Stimulated activated CD4-positive, alpha-beta T cell treated with anti-CD3 and anti-CD28 coated beads, TNF-alpha, amount 100 ng/mL, for 24 hours (primary cell): ENCODE measurements around the gene TMEM94.
A peak's percentile ranks its signal among the peaks of the same experiment; 100 is the strongest.

Source experiments
- DNase-seq, 3 experiments: peaks; one replicate each; pipeline ENCODE4 v3.0.0-alpha.2; 2020; ENCODE audit warnings: low read depth in 3 of 3

The TMEM94 gene

DNA sequence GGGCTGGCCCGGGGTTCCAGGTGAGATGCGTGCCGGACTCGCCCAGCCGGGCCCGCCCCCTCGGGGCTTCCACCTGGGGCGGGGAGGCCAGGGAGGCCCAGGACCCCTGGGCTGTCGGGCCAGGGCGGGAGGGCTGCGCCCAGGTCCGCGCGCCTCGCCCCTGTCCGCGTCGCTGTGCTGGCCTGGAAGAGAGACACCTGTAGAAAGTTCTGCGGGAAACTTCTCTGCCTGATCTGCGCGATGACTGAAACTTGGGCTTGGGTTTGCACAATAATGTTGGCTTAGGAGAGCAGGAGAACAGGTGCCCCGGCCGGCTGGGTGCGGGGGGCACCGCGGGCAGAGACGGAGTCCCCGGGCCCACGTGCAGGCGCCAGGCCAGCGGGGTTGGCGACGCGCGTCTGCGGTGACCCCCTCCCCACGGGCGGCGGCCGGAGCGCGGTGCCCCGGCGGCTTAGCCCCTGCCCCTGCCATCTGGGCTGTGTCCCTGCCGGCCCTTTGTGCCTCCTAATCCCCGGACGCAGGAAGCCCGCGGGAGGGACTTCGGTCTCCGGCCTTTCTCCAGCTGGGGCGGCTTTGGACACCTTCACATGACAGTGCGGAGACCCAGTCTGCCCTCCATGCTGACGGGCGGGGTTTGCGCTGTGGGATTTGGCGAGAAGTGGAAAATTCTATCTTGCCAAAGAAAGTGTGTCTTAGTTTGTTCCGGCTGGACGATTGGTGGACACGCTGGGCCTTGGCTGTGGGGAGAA lies 69.5 kb downstream of the TMEM94 start:
- no peak for DNase-seq

DNA sequence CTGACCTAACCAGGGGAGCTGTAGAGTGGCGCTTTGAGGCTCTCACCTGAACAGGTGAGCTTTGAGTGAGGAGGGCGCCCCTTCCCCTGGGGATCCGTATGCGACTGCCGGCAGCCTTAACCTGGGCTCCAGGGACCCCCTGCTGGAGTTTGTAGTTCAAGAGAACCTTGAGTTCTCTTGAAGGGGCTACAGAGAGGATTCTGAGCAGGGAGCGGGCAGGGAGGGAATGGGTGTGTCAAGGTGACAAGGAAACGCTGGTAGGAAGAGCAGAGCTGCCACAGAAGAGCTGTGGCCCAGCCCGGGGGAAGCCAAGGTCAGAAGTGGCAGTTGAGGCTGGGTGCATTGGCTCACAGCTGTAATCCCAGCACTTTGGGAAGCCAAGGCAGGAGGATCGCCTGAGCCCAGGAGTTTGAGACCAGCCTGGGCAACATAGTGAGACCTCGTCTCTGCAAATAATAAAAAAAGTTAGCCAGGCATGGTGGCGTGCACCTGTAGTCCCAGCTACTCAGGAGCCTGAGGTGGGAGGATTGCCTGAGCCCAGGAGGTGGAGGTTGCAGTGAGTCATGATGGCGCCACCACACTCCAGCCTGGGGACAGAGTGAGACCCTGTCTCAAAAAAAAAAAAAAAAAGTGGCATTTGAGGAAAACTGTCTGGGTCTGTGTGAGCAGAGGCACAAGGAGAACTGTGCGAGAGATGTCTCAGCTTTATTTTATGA lies 70.3 kb downstream of the TMEM94 start:
- DNase-seq, result no peak

DNA sequence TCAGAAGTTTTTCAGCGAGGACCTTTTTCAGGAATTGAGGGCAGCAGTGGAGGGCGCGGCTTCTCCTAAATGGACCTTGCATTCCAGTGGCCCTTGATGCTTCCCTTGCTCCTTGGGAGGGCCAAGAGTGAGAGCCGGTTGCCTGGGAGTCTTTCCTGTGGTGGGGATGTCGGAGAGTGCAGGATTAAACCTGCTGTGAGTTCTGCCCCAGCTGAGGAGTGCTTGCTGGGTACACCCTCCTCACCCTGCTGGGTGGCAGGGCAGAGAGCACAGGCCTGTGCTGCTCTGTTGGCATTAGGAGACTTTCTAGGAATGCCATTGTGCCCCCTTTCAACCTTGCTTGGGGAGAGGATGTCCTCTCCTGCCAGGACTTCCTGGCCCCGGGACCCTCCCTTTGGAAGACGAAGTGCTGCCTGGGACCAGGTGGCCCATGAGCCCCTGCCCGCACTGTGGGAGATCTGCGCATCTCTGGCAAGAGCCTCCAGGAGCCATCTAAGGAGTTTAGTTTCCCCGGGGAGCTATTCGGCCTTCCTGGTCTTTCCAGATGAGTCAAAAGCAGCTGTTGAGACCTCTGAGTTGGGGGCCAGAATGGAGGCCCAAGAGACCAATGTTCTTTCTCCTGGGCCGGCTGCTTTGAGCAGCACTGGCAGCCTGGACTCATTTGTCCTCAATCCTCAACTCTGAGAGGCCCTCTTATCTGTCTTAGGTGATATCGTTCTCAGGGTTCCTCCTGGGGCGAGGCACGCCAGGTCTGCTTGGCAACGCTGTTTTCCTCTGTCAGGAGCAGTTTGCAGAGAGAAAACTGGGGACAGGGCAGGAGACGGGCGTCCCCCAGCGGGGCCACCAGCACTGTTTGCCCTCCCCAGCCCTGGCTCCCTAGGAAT lies 74.6 kb downstream of the TMEM94 start:
- DNase-seq, result no peak

DNA sequence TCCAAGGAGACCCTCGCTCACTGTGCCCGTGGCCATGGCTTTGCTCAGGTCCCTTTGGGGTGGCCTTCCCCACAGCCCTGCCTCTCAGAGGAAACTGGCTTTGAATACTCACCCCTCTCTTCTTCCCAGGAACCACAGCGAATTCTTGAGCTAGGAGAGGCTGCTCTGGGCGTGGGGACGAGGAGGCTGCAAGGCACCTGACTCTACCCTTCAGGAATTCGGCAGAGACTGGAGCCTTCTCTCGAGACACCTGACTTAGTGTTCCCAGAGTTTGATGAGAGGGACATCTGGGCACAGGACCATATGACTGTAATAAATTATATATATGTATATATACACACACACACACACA lies 75.3 kb downstream of the TMEM94 start:
- no peak for DNase-seq

DNA sequence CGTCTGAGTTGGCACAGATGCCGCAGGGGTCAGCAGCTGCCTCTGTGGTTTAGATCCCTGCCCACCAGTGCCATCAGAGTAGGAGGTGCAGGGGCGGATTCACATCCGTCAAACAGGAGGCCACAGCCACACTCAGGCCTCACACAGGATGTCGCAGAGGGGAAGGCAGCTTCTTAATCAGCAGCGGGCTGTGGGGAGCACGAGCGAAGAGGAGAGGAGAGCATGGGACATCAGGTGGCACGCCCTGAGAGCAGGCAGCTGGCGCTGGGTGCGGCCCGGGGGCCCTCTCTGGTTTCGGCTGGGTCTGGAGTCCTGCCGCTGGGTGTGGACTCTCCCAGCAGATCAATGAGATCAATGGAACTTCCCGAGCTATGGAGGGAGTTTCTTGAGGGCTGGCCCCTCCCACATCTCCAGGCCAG lies 78.7 kb downstream of the TMEM94 start:
- peak in 1 of 3 experiments; percentile 58 for DNase-seq

DNA sequence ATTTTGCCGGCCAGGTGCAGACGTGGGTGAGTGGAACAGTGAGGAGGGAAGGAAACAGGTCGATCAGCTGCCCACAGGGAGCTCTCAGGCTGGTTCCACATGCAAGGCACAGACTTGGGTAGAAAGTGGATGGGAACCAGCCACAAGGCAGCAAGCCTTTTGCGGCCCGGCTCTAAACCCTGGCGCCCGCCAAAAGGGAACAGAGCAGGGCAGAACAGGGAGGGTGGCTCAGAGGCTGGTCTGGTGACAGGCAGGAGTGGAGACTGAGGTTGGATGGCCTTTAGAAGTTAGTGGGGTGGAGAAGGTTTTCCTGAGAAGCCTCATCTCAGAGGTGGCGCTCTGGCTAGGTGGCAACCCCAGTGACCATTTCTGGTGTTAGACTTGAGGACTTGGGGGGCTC lies 79.4 kb downstream of the TMEM94 start:
- DNase-seq, result no peak

DNA sequence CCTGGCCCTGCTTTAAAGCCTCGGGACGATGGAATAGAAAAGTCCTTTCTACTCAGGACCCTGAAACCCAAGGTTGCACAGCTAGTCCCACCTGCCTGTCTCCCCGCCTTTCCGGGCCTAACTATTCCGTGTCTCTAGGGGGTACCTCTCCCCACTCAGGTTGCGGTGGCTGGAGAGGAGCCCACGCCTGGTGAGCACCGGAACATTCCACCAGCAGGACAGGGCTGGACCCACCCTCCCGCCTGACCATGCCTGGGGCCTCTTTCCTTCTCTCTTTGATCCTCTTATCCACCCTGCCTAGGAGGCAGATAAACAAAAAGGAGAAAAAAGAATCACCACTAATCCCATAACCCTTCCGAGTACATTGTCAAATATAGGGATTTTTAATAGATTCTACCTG lies 79.9 kb downstream of the TMEM94 start:
- DNase-seq, result no peak

DNA sequence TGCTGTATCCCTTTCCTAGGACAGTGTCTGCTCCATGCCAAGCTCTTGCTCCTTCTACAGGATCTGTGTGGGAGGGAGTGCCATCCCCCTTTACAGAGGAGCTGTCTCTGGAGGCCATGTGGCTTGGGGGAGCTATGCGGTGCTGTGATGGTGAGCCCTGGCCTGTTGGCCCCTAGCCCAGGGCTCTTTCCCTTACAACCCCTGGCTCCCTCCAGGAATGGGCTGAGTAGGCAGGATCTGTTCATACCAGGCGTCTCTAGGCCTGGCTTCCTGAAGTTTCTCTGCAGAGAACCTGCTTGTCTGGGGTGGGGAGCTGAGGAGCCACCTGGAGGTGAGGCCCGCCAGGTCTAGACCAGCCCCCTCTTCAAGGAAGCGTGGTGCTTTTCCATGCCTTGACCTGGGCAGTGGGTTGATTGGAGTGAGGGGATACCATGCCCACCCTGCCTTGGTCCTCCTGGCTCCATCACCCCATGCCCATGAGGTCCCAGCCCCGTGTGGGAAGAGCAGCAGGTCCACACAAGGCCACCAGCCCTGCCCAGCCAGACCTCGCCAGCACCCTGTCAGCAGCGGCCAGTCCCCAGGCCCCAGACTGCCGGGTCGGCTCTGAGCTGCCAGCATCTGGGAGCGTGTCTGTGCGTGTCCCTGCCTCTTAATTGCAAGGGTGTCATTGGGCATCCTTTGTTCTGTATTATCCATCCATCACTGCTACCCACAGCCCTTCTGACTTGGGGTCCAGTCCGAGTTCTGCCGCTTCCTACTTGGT lies 83.7 kb downstream of the TMEM94 start:
- DNase-seq, result no peak

DNA sequence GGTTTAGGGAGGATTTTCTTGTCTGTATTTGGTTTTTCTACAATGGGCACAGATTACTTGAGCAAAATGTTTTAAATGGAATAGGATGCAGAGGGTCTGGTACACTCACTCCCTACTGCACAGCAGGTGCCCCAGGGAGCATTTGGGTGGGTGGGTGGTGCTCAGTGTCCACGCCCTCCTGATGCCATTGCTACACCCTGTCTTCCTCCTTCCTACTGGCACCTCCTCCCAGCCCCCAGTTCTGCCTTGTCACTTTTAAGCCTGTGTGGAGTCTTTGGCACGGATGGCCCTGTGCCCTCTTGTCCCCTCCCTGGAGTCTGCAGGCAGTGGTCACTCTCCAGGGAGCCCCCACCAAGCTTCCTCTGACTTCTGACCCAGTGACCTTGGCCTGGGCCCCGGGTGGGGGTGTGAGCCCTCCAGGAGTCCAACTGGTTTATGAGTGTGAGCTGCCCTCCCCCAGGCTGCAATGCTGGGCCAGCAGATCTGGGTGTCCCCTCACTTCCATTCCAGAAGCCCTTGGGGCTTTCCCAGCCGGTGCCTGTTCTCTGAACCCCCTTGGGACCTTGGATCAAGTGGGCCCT lies 84.6 kb downstream of the TMEM94 start:
- no peak for DNase-seq

DNA sequence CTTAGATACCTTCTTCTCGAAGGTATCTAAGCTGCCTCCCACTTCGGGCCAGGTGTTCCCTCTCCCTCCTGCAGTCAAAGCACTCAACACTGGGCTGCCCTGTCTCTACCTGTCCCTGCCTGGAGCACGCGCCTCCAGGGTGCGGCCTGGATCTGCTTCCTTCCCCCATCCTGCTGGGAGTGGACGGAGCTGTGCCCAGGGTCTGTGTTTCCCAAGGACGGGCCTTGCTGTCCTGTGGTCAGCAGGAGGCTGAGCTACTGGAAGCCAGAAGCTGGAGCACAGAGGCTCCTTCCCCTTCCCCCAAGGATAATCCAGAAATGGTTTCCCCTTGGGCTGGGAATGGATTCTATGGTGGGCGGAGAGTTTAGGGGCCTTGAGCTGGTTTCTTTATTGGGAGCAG lies 85.8 kb downstream of the TMEM94 start:
- DNase-seq, result no peak

DNA sequence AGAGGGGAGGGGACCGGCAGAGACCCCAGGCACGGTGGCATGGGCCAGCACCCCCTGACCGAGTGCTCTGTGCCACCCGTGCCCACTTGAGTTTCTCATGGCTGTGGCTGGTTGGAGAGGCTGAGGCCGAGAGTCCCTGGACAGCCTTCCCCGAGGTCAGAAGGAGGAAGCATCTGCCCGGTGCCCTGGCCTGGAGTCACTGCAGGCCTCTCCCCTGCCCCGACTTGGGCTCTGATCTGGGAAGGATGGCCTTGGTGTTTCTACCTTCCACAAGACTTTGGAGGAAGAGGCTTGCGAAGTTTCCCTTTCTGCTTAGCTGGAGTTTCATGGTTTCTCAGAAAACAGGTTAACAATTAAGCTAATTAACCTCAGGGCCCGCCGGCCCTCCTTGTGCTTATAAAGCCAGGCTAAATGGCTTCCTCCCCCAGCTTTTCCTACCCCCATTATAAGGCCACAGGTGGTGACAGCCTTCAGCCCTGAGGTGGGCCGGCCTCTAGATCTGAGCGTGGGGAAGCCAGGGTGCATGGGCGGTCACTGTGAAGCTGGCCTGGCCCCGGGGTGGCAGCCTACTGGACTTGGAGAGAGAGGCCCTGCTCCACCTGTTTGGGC lies 86.4 kb downstream of the TMEM94 start:
- DNase-seq, result no peak

DNA sequence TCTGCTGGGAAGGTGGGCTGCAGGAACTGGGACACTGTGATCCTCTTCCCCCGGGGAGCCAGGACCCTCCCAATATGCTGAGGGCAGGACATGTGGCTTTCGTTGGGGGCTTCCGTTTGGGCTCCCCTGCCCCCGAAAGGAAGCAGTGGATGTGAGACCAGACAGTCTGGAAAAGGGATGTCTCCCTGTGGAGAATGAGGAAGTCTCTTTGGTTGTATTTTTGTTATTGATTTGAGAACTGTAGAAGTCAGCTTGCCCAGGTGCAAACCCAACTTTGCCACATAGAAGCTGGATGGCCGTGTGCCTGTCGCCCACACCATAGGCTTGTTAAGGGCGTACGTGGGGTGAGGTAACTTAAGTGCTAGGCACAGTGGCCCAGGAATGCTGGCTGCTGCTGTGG lies 87.8 kb downstream of the TMEM94 start:
- DNase-seq, result no peak

DNA sequence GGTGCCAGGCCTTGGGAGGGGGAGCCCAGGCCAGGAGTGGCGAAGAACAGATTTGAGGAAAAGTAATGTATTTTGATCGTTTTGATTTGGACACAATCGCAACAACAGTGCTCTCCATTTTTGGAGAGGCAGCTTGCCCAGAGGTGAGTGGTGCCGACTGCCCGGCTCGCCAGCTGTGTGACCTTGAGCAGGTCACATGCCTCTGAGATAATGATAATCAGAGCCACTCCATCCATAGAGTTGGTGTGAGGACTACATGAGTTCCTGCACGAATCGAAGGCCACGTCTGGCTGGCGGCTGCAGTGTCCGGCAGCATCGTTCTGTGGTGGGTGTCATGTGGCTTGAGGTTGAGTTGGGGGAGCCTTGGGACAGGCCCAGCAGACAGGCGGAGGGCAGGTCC lies 89.7 kb downstream of the TMEM94 start:
- DNase-seq, result no peak

DNA sequence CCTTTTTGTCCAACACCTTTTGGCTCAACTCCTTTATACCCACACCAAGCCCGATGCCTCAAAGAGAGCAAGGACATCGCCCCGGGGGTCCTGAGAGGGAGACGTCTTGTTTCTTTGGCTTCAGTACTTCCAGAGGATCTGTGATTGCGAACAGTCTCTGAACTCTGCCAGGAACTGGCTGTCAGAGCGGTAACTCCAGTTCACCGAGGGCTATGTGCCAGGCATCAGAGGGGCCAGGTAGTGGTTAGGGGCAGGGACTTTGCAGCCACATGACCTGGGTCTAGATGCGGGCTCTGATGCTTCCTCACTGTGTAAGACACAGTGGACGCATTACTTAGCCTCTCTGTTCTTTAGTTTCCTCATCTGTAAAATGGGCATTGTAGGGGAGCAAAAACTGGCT lies 90.7 kb downstream of the TMEM94 start:
- DNase-seq, result no peak

DNA sequence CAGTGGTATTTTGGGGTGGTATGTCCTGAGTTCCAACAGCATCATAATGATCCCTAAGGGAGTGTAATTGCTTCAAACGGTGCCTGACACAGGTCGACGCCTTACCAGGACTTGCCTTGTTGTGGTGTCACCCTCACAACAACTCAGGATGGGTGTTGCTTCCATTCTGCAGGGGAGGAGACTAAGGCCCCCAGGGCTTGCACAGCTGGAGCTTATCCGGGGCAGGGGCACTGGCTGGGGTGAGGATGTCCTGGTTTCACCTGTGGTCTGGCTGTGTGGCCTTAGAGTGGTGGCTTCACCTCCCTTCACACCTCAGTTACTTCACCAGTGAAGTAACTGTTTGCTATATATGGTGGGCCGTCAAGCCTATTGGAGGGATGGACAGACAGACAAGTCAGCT lies 92.4 kb downstream of the TMEM94 start:
- no peak for DNase-seq
